ENCODE measurements around the gene RGMA.

Gene RGMA

DNA sequence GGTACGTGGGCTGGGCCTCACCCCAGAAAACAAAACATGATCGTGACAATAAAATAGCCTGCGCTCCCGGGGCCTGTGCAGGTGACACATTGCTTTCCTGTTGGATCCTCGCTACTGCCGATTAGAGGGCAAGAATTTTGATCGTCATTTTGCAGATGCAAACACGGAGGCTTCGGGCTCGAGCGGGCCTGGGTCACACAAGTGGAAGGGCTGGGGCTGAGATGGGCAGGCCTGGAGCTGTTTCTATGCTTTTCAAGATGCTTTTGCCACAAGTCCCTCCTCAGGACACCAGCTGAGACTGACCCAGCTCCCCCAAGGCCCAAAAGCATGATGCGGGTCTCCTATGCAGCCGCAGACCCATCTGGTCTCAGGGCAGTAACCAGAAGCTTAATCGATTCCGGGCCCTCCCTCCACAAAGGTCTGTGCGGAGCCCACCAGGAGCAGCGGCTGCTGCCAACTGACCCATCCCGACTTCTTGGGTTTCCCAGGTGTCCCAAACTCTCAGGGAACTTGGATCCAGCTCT, 30.0 kb downstream of the RGMA start:
- H3K4me2 ChIP-seq (ENCODE audit: low read length), result no peak overlapping the region
- H3K79me2 ChIP-seq, result no peaks in the 10 kb centered on the region
- no peak overlapping the region for H3K27ac ChIP-seq
- H2AFZ ChIP-seq, result no peak overlapping the region
- H3K4me1 ChIP-seq, result no peaks in the 10 kb centered on the region
- TF ChIP-seq CTCF (IDR thresholded peaks at IDR 0.05), result no peak
- no peaks in the 10 kb centered on the region for H3K27me3 ChIP-seq (ENCODE audit: control insufficient read depth, insufficient read depth, low read length)
- H3K9ac ChIP-seq, result no peak overlapping the region
- no peak overlapping the region for H3K4me3 ChIP-seq (ENCODE audit: low read depth, low read length)
- no peaks in the 10 kb centered on the region for H3K9me3 ChIP-seq (ENCODE audit: control insufficient read depth, low read length)
- H3K36me3 ChIP-seq (ENCODE audit: control insufficient read depth, insufficient read depth, low read length), result no peaks in the 10 kb centered on the region

DNA sequence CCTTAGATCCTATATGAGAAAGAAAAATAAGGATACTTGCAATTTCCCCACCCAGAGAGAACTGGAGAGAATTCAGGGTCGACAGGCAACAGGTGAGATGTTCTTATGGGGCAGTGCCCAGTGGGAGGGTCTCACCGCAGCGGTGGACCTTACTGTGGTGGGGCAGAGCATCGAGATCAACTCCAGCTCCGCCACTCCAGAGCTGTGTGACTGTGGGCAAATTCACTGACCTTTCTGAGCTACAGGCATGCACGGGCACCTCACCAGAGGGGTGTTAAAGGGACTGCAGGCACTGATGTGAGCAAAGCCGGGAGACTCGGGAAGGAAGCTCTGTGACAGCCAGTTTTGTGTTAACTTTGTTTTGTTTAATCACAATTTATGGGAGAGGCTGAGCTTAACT, 30.9 kb downstream of the RGMA start:
- TF ChIP-seq CTCF (IDR thresholded peaks at IDR 0.05), result no peak
- no peak overlapping the region for H3K27ac ChIP-seq
- no peak overlapping the region for H3K9ac ChIP-seq
- no peaks in the 10 kb centered on the region for H3K79me2 ChIP-seq
- no peaks in the 10 kb centered on the region for H3K36me3 ChIP-seq (ENCODE audit: control insufficient read depth, insufficient read depth, low read length)
- no peak overlapping the region for H3K4me3 ChIP-seq (ENCODE audit: low read depth, low read length)
- H3K27me3 ChIP-seq (ENCODE audit: control insufficient read depth, insufficient read depth, low read length), result no peaks in the 10 kb centered on the region
- no peaks in the 10 kb centered on the region for H3K4me1 ChIP-seq
- H3K4me2 ChIP-seq (ENCODE audit: low read length), result no peak overlapping the region
- no peaks in the 10 kb centered on the region for H3K9me3 ChIP-seq (ENCODE audit: control insufficient read depth, low read length)
- no peak overlapping the region for H2AFZ ChIP-seq

DNA sequence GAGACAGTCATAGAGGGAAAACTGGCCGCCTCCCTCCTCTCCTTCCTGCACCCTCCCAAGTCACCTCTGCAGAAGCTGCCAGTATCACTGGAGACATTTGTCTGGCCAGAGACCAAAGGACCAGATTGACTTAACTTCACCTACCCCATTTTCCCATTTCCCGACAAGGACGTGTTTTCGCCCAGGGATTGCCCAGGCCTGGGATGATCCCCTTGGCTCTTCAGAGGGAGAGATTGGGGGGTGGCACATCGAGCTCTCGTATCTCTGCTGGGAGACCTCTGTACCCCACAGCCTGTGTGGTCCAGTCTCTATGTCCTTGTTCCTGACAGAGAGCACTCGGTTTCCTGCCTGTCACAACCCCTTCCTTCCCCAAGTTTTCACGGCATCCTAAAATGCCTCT, 31.4 kb downstream of the RGMA start:
- TF ChIP-seq CTCF (IDR thresholded peaks at IDR 0.05), result no peak
- Histone ChIP-seq H3K4me1 (no peaks in the 10 kb centered on the region), H3K36me3 (ENCODE audit: control insufficient read depth, insufficient read depth, low read length) (no peaks in the 10 kb centered on the region)

DNA sequence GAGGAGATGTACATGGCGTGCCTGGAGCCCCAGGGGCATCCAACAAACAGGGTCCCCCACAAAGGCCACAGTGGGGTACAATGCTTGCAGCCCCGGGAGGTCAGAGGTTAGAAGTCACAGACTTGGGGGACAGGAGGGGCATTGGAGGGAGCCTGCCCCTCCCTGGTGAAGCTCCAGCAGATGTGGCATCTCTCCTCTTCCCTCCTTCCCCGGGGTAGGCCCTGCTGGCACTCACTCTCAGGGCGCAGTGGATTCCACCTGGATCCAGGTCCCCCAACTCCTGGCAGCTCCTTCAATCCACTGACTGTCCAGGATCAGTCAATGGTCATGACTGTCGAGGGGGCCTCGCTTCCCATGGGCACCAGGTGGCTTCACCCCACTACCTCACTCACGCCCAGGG, 32.2 kb downstream of the RGMA start:
- H3K36me3 ChIP-seq (ENCODE audit: control insufficient read depth, insufficient read depth, low read length), result no peaks in the 10 kb centered on the region
- no peaks in the 10 kb centered on the region for H3K27me3 ChIP-seq (ENCODE audit: control insufficient read depth, insufficient read depth, low read length)
- H3K79me2 ChIP-seq, result no peaks in the 10 kb centered on the region
- H3K4me1 ChIP-seq, result no peaks in the 10 kb centered on the region
- no peak overlapping the region for H3K4me3 ChIP-seq (ENCODE audit: low read depth, low read length)
- H3K9ac ChIP-seq, result no peak overlapping the region
- H3K9me3 ChIP-seq (ENCODE audit: control insufficient read depth, low read length), result no peaks in the 10 kb centered on the region
- TF ChIP-seq CTCF (IDR thresholded peaks at IDR 0.05), result no peak
- H3K4me2 ChIP-seq (ENCODE audit: low read length), result no peak overlapping the region
- no peak overlapping the region for H2AFZ ChIP-seq
- no peak overlapping the region for H3K27ac ChIP-seq

More for the DNA sequence above, 31.4 kb downstream of the RGMA start:
- Histone ChIP-seq H3K27me3 (ENCODE audit: control insufficient read depth, insufficient read depth, low read length) (no peaks in the 10 kb centered on the region), H2AFZ (no peak overlapping the region), H3K27ac (no peak overlapping the region), H3K9ac (no peak overlapping the region), H3K4me3 (ENCODE audit: low read depth, low read length) (no peak overlapping the region), H3K79me2 (no peaks in the 10 kb centered on the region), H3K9me3 (ENCODE audit: control insufficient read depth, low read length) (no peaks in the 10 kb centered on the region), H3K4me2 (ENCODE audit: low read length) (no peak overlapping the region)

- Histone ChIP-seq H3K4me2 (ENCODE audit: low read length) (no peak overlapping the region), H3K4me3 (ENCODE audit: low read depth, low read length) (no peak overlapping the region), H3K27me3 (ENCODE audit: control insufficient read depth, insufficient read depth, low read length) (no peaks in the 10 kb centered on the region), H3K27ac (no peak overlapping the region), H2AFZ (no peak overlapping the region), H3K79me2 (no peaks in the 10 kb centered on the region), H3K9me3 (ENCODE audit: control insufficient read depth, low read length) (no peaks in the 10 kb centered on the region), H3K4me1 (no peaks in the 10 kb centered on the region), H3K36me3 (ENCODE audit: control insufficient read depth, insufficient read depth, low read length) (no peaks in the 10 kb centered on the region), H3K9ac (no peak overlapping the region)
- no peak for TF ChIP-seq CTCF (IDR thresholded peaks at IDR 0.05)
Observed at GRCh38 chr15:93055211-93055610, 33.8 kb downstream of the RGMA start.

All from parathyroid adenoma (tissue), 2 donors.